ENCODE measurements around the gene ATP6V0E1.
A peak's percentile ranks its signal among the peaks of the same experiment; 100 is the strongest.
"Not testable (repeated sequence)": the region's sequence is repeated elsewhere in the genome, so short reads cannot be mapped to it uniquely, and the experiment has no call there.

ATP6V0E1 gene

GRCh38 chr5:173010021-173010420, 26.4 kb downstream of the ATP6V0E1 start:
- DNase-seq: no peak

DNA sequence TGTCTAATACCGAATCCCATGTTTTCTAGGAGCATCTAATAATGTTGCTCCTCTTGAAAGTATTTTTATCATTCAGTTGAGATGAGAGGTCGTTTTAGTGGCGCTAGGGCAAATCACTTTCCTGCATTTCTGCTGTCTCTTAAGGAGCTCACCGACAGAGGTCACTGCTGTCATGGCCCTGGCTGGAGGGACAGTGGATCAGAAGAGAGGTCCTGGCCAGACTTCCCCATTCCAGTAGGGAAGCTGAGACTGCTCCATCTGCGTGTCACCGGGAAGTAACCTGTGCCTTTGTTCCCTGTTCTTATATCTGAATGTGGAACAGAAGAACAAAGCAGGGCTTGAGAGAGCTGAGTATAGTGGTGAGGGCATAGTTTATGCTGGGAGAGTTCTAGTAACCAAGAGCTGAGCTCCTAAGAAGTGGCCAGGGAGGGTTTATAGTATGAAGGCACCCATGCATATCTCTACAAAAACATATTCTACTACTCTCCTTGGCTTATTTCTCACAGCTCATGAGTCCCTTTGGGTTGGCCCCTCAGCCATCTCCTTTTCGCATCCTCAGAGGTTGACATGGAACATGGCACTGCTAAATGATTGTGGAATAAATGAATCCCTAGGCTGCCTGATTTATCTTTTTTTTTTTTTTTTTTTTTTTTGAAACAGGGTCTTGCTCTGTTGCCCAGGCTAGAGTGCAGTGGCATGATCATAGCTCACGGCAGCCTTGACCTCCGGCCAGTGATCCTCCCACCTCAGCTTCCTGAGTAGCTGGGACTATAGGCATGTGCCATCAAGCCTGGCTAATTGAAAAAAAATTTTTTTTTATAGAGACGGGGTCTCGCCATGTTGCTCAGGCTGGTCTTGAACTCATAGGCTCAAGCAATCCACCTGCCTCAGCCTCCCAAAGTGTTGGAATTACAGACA, 27.2 kb downstream of the ATP6V0E1 start:
- DNase-seq: no peak

DNA sequence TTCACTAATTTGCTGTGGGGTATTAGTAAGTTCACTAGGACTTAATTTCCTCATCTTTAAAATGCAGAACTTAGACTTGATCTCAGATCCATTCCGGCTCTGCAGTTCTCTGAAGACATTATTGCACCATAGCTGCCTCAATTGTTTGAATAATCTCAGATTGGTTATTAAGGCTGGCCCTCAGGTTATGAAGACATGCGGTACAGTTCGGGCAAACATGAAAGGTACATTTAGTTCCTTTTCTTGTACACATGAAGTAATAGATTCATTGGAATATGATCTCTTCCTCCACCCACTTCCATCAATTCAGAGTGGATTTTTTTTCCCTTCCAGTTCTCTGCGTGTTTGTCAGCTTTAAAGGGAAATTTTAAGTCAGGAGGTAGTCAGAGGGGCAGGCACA, 28.0 kb downstream of the ATP6V0E1 start:
- DNase-seq: no peak

DNA sequence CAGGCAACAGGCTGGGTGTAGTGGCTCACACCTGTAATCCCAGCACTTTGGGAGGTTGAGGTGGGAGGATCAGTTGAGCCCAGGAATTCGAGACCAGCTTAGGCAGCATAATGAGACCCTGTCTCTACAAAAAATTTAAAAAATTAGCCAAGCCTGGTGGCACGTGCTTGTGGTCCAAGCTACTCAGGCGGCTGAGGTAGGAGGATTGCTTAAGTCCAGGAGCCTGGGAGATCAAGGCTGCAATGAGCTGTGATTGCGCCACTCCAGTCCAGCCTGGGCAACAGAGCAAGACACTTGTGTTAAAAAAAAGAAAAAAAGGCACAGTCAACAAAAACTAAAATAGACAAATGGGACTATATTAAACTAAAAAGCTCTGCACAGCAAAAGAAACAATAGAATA, 29.3 kb downstream of the ATP6V0E1 start:
- DNase-seq: no peak

DNA sequence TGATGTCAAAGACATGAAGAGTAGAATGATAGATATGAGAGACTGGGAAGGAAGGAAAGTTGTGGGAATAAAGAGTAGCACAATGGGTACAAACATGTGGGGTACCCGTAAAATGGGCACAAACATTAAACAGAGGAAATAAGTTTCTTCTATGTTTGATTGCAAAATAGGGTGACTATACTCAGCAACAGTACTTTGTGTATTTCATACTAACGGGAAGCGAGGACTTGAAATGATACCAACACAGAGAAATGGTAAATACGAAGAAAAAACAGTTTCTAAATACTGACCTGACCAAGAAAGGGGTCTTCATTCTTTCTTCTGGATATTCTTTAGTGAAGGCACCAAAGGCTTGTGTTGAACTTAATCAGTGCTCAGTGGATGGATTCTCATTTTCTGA, 31.1 kb downstream of the ATP6V0E1 start:
- no peak for DNase-seq

GRCh38 chr5:173015192-173015591, 31.6 kb downstream of the ATP6V0E1 start:
- DNase-seq: no peak

DNA sequence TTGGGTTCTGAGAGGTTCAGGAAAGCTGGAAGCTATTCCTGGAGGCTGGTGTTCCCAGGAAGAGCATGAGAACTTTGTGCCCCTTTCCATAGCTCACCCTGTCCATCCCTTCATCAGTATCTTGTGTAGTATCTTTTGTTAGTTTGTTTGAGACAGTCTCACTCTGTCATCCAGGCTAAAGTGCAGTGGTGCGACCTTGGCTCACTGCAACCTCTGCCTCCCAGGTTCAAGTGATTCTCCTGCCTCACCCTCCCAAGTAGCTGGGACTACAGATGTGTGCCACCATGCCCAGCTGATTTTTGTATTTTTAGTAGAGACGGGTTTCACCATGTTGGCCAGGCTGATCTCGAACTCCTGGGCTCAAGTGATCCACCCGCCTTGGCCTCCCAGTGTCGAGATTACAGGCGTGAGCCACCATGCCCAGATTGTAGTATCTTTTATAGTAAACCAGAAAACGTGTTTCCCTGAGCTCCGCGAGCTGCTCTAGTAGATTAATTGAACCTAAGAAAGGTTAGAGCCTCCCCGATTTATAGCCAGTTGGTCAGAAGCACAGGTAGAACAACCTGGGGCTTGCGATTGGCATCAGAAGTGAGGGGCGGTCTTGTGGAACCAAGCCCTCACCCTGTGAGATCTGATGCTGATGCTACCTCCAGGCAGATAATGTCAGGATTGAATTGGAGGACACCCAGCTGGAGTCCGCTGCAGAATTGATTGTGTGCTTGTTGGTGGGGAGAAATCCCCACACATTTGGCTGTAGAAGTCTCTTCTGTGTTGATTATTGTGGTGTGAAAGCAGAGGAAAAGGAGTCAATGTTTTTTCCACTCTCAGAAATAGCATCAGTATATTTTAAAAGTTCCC, 32.3 kb downstream of the ATP6V0E1 start:
- DNase-seq: no peak

GRCh38 chr5:173016598-173017046, 33.1 kb downstream of the ATP6V0E1 start:
- no peak for DNase-seq

DNA sequence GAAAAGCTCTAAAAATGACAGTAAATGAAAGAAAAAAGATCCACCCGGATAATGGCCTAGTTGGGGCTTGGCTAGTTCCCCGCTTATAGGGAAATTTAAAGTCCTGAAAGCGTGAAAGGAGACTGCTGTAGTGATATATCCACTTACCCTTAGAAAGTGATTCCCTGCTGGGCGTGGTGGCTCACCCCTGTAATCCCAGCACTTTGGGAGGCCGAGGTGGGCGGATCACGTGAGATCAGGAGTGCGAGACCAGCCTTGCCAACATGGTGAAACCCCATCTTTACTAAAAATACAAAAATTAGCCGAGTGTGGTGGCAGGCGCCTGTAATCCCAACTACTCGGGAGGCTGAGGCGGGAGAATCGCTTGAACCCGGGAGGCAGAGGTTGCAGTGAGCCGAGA, 33.5 kb downstream of the ATP6V0E1 start:
- not testable (repeated sequence) for DNase-seq

- no peak for DNase-seq
Measured at GRCh38 chr5:173018358-173018757, 34.8 kb downstream of the ATP6V0E1 start.

DNA sequence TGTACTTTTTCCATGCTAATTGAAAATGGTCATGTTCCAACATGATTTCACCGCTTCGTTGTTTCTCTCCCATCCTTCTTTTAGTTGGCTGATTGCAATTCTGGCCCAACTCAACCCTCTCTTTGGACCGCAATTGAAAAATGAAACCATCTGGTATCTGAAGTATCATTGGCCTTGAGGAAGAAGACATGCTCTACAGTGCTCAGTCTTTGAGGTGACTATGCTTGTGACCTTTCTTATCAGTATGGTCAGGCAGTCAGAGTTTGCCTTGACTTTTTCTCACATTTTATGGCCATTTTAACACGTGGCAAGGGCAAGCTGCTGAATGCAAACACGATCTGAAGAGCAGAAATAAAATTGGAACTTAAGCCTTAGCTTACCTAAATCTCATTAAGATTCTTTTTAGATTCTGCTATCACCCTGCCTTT, 36.6 kb downstream of the ATP6V0E1 start:
- no peak for DNase-seq

GRCh38 chr5:173020643-173021042, 37.1 kb downstream of the ATP6V0E1 start:
- no peak for DNase-seq

DNA sequence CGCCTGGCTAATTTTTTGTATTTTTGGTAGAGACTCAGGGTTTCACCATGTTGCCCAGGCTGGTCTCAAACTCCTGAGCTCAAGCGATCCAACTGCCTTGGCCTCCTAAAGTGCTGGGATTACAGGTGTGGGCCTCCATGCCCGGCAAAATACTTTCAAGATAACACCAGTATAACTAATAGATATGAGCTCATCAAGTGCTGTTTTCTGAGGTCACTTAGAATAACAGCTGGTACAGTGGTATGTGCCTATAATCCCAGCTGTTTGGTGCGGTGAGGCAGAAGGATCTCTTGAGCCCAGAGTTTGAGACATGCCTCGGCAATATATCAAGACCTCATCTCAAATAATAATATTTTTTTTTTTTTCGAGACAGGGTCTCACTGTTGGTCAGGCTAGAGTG, 42.1 kb downstream of the ATP6V0E1 start:
- DNase-seq: no peak

DNA sequence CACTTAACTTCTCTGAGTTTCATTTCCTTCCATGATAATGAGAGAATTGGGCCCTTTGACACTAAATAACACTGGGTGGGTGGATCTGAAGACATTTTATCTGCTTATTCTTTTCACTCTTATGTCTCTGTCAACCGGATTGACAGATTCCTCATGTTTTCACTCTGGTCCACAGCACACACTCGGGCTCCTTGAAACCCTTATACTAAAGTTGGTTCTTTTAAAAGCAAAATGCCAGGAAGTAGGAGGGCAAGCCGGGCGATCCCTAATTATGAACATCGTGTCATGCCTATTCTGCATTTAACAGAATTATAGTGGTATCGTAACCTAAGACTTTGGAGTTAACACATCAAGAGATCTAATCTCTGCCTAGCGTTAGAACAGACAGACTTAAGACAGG, 44.3 kb downstream of the ATP6V0E1 start:
- DNase-seq: no peak

DNA sequence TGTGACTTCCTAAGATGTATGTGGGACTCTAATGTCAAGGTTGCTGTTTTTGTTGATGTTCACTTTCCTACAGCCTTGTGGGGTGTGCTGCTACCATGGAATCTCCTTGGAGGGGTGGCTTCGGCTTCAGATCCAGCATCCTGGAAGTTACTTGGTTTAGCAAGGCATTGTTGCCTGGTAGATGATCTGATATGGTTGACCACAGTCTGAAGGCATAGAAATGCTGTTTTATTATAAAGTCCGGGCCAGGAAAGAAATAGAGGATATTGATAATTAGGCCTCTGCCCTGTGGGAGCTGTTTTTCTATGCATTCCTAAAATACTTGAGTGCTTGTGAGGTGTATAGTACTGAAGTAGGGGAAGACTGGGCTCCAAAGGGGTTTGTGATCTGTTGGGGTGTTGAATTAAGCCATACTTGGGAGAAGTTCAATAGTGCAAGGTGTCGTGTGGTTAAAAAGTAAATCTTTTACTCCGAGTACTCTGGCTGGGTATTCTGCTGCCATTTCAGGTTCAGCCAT, 45.3 kb downstream of the ATP6V0E1 start:
- no peak for DNase-seq

DNA sequence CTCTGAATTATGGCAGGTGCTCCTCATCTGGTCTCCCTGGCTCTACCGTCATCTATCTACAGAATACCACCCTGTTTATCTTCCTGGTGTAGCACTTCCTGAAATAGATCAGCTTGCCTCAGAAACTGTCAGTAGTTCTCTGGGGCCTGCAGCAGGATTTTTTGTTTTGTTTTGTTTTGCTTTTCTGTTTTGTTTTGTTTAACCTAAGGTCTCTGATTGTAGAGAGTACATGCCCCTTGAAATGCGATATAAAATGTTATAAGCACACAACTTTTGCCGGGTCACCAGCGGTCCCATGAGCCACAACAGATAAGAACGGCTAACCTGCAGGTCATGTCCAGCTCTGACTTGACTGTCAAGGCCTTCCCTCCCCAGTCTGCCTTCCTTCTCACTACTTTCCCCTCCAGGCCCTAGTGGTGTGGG, 45.9 kb downstream of the ATP6V0E1 start:
- peak in 1 of 2 donors; percentile 21 for DNase-seq

DNA sequence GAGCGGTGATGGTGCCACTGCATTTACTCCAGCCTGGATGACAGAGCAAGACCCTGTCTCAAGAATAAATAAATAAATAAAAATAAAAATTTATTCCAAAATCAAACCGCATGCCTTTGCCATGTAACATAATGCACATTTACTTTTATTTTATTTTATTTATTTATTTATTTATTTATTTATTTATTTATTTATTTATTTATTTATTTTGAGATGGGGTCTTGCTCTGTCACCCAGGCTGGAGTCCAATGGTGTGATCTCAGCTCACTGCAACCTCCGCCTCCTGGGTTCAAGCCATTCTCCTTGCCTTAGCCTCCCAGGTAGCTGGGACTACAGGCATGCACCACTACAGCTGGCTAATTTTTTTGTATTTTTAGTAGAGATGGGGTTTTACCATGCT, 48.5 kb downstream of the ATP6V0E1 start:
- not testable (repeated sequence) for DNase-seq

DNA sequence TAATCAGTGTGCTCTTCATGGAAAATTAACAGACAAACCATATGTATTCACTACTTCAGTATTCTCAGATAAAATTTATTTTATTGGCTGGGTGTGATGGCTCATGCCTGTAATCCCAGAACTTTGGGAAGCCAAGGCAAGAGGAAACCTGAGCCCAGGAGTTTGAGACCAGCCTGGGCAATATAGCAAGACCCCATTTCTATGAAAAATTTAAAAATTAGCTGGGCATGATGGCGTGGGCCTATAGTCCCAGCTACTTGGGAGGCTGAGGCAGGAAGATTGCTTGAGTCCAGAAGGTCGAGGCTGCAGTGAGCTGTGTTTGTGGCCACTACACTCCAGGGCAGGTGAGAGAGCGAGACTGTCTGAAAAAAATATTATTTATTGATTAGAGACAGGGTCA, 49.2 kb downstream of the ATP6V0E1 start:
- no peak for DNase-seq

GRCh38 chr5:173033923-173034322, 50.4 kb downstream of the ATP6V0E1 start:
- DNase-seq: no peak

- no peak for DNase-seq
Measured at GRCh38 chr5:173035904-173036707, 52.5 kb downstream of the ATP6V0E1 start.

- no peak for DNase-seq
Measured at GRCh38 chr5:173039188-173039587, 55.6 kb downstream of the ATP6V0E1 start.

- DNase-seq: no peak
Measured at GRCh38 chr5:173039964-173040363, 56.4 kb downstream of the ATP6V0E1 start.
